ENCODE data around the gene CAPN8.

Gene CAPN8

DNA sequence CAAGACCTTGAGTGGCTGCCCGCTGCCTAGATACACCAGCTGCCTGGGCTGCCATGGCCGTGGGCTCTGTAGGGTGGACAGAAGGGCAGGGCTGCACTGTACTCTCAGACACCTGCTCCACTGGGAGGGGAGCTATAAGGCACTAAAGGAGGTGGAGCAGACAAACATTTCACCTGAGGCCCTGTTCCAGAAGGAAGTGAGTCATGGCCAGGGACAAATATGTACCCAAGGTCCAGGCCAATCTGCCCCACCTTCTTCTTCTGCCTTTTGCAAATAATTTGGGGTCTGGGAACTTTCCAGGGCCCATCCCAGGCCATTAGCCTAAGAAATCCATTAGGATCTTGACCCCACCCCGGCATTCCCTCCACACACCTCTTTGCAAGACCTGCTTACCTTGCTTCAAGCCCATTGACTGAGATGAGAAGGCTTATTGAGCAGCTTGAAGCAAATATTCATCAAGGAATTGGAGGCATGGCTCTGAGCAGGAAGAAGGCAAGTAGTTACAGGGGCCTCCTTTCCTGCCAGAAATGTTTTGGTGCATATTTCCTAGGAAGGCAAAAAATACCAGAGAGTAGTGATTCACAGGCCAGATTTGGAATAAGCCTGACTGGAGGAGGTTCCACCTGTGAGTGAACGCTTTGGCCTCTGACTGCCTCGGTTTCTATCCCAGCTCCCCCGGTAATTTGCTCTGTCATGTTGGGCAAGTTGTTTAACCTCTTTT is at the start of gene CAPN8:
Gene CAPN8 (minus strand): TSS at position 110 of the 721 bp plus-strand sequence. CDS start 55 bp downstream, at position 55.
- H3K36me3 ChIP-seq (ENCODE audit: insufficient read depth): no peaks in the 10 kb centered on the region
- no peaks in the 10 kb centered on the region for H3K79me2 ChIP-seq (ENCODE audit: insufficient read depth, low read depth)
- H3K27me3 ChIP-seq (ENCODE audit: insufficient read depth, low read depth): no peaks in the 10 kb centered on the region
- no peaks in the 10 kb centered on the region for H3K4me1 ChIP-seq (ENCODE audit: low read depth, poor library complexity, severe bottlenecking)
- H4K20me1 ChIP-seq (ENCODE audit: insufficient read depth): no peaks in the 10 kb centered on the region
- TF ChIP-seq, protein P1, sequence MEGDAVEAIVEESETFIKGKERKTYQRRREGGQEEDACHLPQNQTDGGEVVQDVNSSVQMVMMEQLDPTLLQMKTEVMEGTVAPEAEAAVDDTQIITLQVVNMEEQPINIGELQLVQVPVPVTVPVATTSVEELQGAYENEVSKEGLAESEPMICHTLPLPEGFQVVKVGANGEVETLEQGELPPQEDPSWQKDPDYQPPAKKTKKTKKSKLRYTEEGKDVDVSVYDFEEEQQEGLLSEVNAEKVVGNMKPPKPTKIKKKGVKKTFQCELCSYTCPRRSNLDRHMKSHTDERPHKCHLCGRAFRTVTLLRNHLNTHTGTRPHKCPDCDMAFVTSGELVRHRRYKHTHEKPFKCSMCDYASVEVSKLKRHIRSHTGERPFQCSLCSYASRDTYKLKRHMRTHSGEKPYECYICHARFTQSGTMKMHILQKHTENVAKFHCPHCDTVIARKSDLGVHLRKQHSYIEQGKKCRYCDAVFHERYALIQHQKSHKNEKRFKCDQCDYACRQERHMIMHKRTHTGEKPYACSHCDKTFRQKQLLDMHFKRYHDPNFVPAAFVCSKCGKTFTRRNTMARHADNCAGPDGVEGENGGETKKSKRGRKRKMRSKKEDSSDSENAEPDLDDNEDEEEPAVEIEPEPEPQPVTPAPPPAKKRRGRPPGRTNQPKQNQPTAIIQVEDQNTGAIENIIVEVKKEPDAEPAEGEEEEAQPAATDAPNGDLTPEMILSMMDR (conservative IDR thresholded peaks at IDR 0.05; ENCODE audit: low read depth, low read length): no peak
- H3K4me2 ChIP-seq: no peak within 1 kb of the TSS
- H3K4me3 ChIP-seq (IDR thresholded peaks at IDR 0.05; ENCODE audit: insufficient read depth, low read depth, low read length): no peak within 1 kb of the TSS
- H2AFZ ChIP-seq (ENCODE audit: low read depth): no peak within 1 kb of the TSS
- H3K27ac ChIP-seq: no peak within 1 kb of the TSS
- no peak within 1 kb of the TSS for H3K9ac ChIP-seq

DNA sequence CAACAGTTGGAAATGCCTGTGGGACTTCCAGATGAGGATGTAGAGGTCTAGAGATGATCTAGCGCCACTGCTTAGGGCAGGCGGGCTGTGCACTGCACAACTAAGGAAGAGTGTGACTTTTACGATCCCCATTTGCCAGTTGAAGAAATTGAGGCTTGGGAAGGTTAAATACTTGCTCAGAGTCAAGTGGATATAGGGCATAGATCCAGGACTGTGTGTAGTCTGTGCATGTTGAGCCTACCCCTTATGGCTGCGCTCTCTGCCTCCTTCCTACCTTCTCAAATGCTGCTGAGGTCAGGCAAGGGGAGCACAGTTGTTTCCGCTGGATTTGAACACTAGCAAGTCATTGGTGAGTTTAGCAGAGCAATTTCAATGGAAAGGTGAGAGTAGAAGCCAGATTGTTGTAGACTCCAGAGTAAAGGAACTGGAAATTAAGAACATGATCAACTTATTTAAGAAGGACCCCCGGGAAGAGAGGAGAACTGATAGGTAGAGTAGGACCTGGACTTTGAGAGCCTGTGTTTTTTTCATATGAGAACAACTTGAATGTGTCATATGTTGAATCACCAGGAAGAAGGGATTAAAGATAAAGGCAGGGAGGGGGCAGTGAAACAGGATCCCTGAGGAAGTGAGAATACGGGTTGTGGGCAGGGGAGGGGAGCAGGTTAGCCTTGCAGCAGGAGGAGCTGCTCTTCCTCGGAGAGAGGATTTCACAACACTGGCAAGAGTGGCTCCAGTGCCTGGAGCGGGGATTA is 49.5 kb upstream of the CAPN8 start:
- peak overlapping the region; percentile 62; the same call in 1 of the 2 replicates for H3K27ac ChIP-seq
- no peak overlapping the region for H2AFZ ChIP-seq (ENCODE audit: low read depth)
- H3K79me2 ChIP-seq (ENCODE audit: insufficient read depth, low read depth): peaks cover 11% of the 10 kb centered on the region; the same call in 1 of the 2 replicates
- H3K4me3 ChIP-seq (IDR thresholded peaks at IDR 0.05; ENCODE audit: insufficient read depth, low read depth, low read length): no peak overlapping the region
- H3K36me3 ChIP-seq (ENCODE audit: insufficient read depth): no peaks in the 10 kb centered on the region; the same call in 1 of the 2 replicates
- peak overlapping the region; percentile 92 for H3K4me2 ChIP-seq
- no peaks in the 10 kb centered on the region for H4K20me1 ChIP-seq (ENCODE audit: insufficient read depth)
- no peaks in the 10 kb centered on the region for H3K27me3 ChIP-seq (ENCODE audit: insufficient read depth, low read depth)
- peaks cover 58% of the 10 kb centered on the region for H3K4me1 ChIP-seq (ENCODE audit: low read depth, poor library complexity, severe bottlenecking)
- H3K9ac ChIP-seq: no peak overlapping the region
- TF ChIP-seq, protein P1 (conservative IDR thresholded peaks at IDR 0.05; ENCODE audit: low read depth, low read length): no peak

DNA sequence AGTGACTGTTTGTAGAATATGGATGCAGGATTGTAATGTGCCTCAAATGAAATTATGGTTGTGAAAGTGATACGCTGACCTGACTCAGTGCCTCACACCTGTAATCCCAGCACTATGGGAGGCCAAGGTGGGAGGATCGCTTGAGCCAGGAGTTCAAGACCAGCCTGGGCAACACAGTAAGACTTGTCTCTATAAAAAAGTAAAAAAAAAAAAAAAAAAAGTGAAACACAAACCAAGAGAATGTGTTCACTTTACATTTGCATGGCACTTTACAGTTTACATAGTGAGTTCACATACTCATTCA is 48.9 kb upstream of the CAPN8 start:
- H3K27ac ChIP-seq: no peak overlapping the region; the same call in 1 of the 2 replicates
- H3K27me3 ChIP-seq (ENCODE audit: insufficient read depth, low read depth): no peaks in the 10 kb centered on the region
- TF ChIP-seq, protein P1 (conservative IDR thresholded peaks at IDR 0.05; ENCODE audit: low read depth, low read length): no peak
- H2AFZ ChIP-seq (ENCODE audit: low read depth): no peak overlapping the region
- peaks cover 53% of the 10 kb centered on the region for H3K4me1 ChIP-seq (ENCODE audit: low read depth, poor library complexity, severe bottlenecking)
- H3K4me2 ChIP-seq: peak overlapping the region; percentile 92
- no peak overlapping the region for H3K9ac ChIP-seq
- no peak overlapping the region for H3K4me3 ChIP-seq (IDR thresholded peaks at IDR 0.05; ENCODE audit: insufficient read depth, low read depth, low read length)
- peaks cover 11% of the 10 kb centered on the region; the same call in 1 of the 2 replicates for H3K79me2 ChIP-seq (ENCODE audit: insufficient read depth, low read depth)
- no peaks in the 10 kb centered on the region; the same call in 1 of the 2 replicates for H3K36me3 ChIP-seq (ENCODE audit: insufficient read depth)
- H4K20me1 ChIP-seq (ENCODE audit: insufficient read depth): no peaks in the 10 kb centered on the region

DNA sequence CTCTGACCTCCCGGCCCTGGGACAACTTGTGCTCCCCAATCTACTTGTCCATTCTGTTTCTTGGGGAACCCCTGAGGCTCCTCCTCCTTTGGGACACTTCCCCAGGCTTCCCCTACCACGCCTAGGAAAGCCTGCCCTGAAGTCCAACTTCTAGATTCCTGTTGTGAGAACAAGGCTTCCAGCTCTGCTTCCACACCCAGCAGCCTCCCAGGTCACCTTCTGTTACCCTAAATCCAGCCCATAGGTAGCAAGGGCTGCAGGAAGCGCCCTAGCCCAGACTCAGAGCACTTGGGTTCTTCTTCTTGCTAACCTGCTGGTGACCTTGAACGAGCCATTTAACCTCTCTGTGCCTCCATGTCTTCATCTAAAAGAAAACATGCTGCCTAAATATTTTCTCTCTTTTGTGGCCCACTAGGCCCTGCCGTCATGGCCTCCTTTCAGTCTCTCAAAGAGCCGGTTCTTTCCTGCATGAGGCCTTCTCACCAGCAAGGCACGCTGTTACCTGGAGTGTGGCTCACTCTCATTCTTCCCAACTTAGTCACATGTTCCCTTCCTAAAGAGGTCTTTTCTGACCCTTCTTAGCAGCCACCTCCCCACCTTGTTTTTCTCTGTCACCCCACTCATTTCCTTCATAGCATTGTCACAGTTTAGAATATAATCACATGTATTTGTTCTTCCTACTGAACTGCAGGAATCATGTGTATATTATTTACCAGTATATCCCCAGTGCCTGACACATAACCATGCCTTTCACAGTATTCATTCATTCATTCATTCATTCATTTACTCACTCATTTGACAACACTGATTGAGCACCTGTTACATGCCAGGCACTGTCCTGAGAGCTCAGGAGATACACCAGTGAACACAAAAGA is 48.3 kb upstream of the CAPN8 start:
- Histone ChIP-seq H3K27me3 (ENCODE audit: insufficient read depth, low read depth) (no peaks in the 10 kb centered on the region), H3K36me3 (ENCODE audit: insufficient read depth) (no peaks in the 10 kb centered on the region), H3K27ac (no peak overlapping the region), H4K20me1 (ENCODE audit: insufficient read depth) (no peaks in the 10 kb centered on the region), H3K79me2 (ENCODE audit: insufficient read depth, low read depth) (peaks cover 11% of the 10 kb centered on the region; the same call in 1 of the 2 replicates), H3K9ac (peak overlapping the region; percentile 92; the same call in 1 of the 2 replicates), H3K4me3 (IDR thresholded peaks at IDR 0.05; ENCODE audit: insufficient read depth, low read depth, low read length) (no peak overlapping the region), H3K4me2 (peak overlapping the region; percentile 92), H2AFZ (ENCODE audit: low read depth) (peak overlapping the region; percentile 82; the same call in 1 of the 2 replicates), H3K4me1 (ENCODE audit: low read depth, poor library complexity, severe bottlenecking) (peaks cover 53% of the 10 kb centered on the region)
- TF ChIP-seq, protein P1 (conservative IDR thresholded peaks at IDR 0.05; ENCODE audit: low read depth, low read length): no peak
